Activated effector memory CD4-positive, alpha-beta T cell treated with Interleukin-2 at 50 U/mL for 16 hours (primary cell): ENCODE data around the gene UGT2A1.

Source experiments
- DNase-seq: peaks from one replicate; pipeline ENCODE4 v3.0.0-alpha.2; 2020

UGT2A1 gene

GRCh38 chr4:69584135-69584534, 68.9 kb downstream of the UGT2A1 start:
- no peak for DNase-seq

GRCh38 chr4:69583543-69583942, 69.5 kb downstream of the UGT2A1 start:
- DNase-seq = no peak

GRCh38 chr4:69577245-69577644, 75.8 kb downstream of the UGT2A1 start:
- no peak for DNase-seq

DNA sequence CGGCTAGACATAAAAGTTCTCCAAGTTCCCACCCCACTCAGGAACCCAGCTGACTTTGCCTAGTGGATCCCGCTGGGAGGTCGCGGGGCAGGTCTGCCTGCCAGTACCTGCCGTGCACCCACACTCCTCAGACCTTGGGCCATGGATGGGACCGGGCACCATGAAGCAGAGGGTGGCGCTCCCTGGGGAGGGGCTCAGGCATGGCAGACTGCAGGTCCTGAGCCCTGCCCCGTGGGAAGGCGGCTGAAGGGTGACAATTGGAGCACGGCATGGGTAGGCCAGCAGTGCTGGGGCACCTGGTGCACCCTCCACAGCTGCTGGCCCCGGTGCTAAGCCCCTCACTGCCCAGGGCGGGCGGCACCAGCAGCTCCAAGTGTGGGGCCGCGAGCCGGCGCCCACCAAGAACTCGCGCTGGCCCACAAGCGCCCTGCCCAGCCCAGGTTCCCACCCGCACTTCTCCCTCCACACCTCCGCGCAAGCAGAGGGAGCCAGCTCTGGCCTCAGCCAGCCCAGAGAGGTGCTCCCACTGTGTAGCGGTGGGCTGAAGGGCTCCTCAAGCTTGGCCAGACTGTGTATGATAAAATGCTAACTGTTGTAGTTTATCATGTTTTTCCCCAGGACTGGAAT, 76.7 kb downstream of the UGT2A1 start:
- DNase-seq = no peak

- DNase-seq = no peak
These were observed 84.3 kb downstream of the UGT2A1 start for GRCh38 chr4:69568787-69569186.

- no peak for DNase-seq
These were observed 89.6 kb downstream of the UGT2A1 start for GRCh38 chr4:69563424-69563823.

GRCh38 chr4:69549651-69550050, 103.4 kb downstream of the UGT2A1 start:
- DNase-seq = no peak

DNA sequence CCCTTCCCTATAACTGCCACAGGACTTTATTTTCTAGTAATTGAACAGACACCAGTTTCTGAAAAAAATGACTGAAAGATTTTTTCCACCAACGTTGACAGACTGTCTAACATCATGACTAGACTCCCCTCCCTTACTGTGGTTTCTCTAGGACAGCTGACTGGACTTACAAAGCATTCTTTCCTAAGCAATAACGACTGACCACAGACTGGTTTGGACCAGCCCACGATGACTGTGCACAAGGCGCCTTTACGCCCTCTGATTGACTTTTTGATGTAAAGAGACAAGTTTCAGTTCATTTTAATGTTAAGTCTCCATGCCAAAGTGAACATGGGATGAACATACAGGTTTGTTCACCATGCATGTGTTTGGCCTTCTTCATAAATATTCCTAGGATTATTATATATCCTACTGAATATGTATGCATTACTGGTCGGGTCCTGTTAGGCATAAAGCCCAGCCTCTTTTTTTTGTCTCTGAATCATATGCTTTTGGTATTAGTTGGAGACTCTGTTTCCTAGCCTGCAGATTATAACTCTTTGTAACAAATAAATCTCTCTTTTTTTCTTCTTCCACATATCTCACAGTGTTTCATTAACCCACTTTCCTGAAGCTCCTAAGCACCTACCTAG, 106.8 kb downstream of the UGT2A1 start:
- no peak for DNase-seq
